ENCODE data around the gene ZNF225.

DNA sequence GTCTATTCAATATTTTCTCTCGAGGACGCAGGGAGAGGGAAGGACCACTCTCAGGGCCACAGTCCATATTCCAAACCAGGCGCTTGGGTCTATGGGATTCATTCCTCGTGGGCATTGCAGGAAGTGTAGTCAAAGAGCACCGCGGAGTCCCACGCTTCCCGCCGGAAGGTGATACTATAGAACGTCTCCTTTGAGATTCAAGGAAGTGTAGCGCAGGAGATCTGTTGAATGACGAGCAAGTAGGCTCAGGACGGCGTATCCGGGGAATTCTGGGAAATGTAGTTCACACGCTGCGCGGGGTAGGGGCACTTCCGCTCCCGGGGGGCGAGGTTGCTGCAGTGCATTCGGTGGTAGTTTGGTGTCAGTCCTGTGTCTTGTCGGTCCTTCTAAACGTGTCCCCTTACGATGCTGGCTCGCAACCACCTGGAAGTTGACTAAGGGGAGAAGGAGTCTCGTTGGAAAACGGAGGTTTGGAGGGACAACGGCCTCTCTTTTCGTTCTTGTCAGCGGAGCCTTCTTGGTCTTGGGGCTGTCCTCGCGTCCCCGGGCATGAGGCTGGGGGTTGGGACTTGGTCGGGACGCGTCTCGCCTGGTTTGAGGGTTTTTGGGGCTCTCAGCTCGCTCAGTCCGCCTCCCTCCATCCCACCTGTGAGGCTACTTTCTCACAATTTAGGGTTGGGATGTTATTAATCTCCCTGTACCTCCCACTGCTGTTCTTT lies 41.2 kb upstream of the ZNF225 start, which contains the start of gene ZNF284:
- TF ChIP-seq, protein P1, sequence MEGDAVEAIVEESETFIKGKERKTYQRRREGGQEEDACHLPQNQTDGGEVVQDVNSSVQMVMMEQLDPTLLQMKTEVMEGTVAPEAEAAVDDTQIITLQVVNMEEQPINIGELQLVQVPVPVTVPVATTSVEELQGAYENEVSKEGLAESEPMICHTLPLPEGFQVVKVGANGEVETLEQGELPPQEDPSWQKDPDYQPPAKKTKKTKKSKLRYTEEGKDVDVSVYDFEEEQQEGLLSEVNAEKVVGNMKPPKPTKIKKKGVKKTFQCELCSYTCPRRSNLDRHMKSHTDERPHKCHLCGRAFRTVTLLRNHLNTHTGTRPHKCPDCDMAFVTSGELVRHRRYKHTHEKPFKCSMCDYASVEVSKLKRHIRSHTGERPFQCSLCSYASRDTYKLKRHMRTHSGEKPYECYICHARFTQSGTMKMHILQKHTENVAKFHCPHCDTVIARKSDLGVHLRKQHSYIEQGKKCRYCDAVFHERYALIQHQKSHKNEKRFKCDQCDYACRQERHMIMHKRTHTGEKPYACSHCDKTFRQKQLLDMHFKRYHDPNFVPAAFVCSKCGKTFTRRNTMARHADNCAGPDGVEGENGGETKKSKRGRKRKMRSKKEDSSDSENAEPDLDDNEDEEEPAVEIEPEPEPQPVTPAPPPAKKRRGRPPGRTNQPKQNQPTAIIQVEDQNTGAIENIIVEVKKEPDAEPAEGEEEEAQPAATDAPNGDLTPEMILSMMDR (IDR thresholded peaks at IDR 0.05) = no peak
- peak in 1 of 2 donors; percentile 30 for TF ChIP-seq POLR2A (IDR thresholded peaks at IDR 0.05)

Measured in Peyer's patch (tissue), 4 donors.